ENCODE data around the gene DOCK8.
"Not testable (repeated sequence)": the region's sequence is repeated elsewhere in the genome, so short reads cannot be mapped to it uniquely, and the experiment has no call there.

DOCK8 gene

DNA sequence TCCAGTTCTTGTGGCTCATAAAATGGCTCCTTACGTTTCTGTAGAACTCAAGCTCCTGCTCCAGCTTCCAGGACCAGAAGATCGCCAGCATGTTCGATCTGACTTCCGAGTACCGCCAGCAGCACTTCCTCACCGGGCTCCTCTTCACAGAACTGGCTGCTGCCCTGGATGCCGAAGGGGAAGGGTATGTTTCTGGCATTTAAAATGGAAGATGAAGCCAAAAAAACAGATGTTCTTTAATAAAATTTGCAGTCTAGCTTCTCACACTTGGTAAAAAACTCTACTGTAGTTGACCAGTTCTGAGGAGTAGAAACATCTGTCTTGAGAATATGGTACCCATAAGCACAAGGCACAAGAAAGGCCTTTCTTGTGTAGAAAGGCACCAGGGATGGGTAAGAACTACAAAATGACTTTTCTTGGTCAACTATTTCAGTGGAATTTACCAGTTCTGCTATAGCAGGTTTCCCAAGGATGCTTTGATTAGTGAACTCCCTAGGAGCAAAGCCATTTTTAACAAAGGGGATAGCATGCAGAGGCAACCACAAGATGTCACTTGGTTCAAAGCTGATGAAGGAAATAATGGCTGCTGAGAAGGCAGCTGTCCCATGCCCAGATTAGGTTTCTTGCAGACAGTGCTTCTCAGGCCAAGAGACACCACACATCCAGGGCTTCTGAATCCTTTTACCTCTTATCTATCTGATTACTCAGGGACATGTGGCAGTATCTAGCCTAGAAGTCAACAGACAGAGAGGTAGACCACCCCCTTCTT lies 192.4 kb downstream of the DOCK8 start:
- TF ChIP-seq EZH2 (optimal IDR thresholded peaks at IDR 0.05; ENCODE audit: low read depth, low read length) (no peak), CTCF (IDR thresholded peaks at IDR 0.05; ENCODE audit: low read length) (no peak), EZH2phosphoT487 (IDR thresholded peaks at IDR 0.05; ENCODE audit: low read length) (no peak)

DNA sequence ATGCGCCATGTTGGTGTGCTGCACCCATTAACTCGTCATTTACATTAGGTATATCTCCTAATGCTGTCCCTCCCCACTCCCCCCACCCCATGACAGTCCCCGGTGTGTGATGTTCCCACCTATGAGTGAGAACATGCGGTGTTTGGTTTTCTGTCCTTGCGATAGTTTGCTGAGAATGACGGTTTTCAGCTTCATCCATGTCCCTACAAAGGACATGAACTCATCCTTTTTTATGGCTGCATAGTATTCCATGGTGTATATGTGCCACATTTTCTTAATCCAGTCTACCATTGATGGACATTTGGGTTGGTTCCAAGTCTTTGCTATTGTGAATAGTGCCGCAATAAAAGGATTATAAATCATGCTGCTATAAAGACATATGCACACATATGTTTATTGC lies 195.0 kb downstream of the DOCK8 start:
- not testable (repeated sequence) for H3K4me2 ChIP-seq (ENCODE audit: low read depth, low read length); DNase-seq; H3K9ac ChIP-seq (ENCODE audit: low read length); H3K9me3 ChIP-seq (replicated peaks; ENCODE audit: insufficient read depth, low read length); H2AFZ ChIP-seq (ENCODE audit: low read length); H3K4me3 ChIP-seq (ENCODE audit: low read length); H3K36me3 ChIP-seq (replicated peaks; ENCODE audit: insufficient read depth, low read length); H3K9me2 ChIP-seq (replicated peaks; ENCODE audit: insufficient read depth, low read length); H3K27ac ChIP-seq (ENCODE audit: low read length); H3F3A ChIP-seq (ENCODE audit: insufficient read depth, low read length); H3K27me3 ChIP-seq (replicated peaks; ENCODE audit: insufficient read depth, low read length); H3K79me2 ChIP-seq (ENCODE audit: low read length); H3K4me1 ChIP-seq (ENCODE audit: low read length); H4K20me1 ChIP-seq (ENCODE audit: insufficient read depth, low read length)

More for the DNA sequence above, 192.4 kb downstream of the DOCK8 start:
- no peaks in the 10 kb centered on the region for H3K4me1 ChIP-seq (ENCODE audit: low read length)
- H3K9me3 ChIP-seq (replicated peaks; ENCODE audit: insufficient read depth, low read length), result no peaks in the 10 kb centered on the region
- no peaks in the 10 kb centered on the region for H3K27me3 ChIP-seq (replicated peaks; ENCODE audit: insufficient read depth, low read length)
- H3K4me2 ChIP-seq (ENCODE audit: low read depth, low read length), result no peak overlapping the region
- H3F3A ChIP-seq (ENCODE audit: insufficient read depth, low read length), result no peaks in the 10 kb centered on the region
- H2AFZ ChIP-seq (ENCODE audit: low read length), result no peak overlapping the region
- H3K36me3 ChIP-seq (replicated peaks; ENCODE audit: insufficient read depth, low read length), result no peaks in the 10 kb centered on the region
- H3K4me3 ChIP-seq (ENCODE audit: low read length), result no peak overlapping the region
- no peak overlapping the region for H3K9ac ChIP-seq (ENCODE audit: low read length)
- no peaks in the 10 kb centered on the region for H3K79me2 ChIP-seq (ENCODE audit: low read length)
- DNase-seq, result no peak
- H3K27ac ChIP-seq (ENCODE audit: low read length), result no peak overlapping the region
- H4K20me1 ChIP-seq (ENCODE audit: insufficient read depth, low read length), result no peaks in the 10 kb centered on the region
- H3K9me2 ChIP-seq (replicated peaks; ENCODE audit: insufficient read depth, low read length), result no peaks in the 10 kb centered on the region

DNA sequence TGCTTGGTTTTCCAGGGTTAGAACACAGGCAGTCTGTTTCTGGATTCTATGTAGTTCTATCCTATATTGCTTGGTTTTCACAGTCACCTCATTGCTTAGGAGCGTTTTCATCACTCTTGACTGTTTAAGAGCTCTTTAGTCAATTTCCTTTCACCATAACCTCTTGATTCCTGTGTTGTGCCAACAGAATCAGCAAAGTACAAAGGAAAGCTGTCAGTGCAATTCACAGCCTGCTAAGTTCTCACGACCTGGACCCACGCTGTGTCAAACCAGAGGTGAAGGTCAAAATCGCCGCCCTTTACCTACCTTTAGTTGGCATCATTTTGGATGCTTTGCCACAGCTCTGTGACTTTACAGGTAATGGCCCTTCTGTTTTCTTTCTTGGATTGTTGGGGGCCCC lies 199.9 kb downstream of the DOCK8 start:
- no peak for DNase-seq
- no peaks in the 10 kb centered on the region for H4K20me1 ChIP-seq (ENCODE audit: insufficient read depth, low read length)
- H3K4me3 ChIP-seq (ENCODE audit: low read length), result no peak overlapping the region
- no peak overlapping the region for H3K27ac ChIP-seq (ENCODE audit: low read length)
- no peaks in the 10 kb centered on the region for H3K36me3 ChIP-seq (replicated peaks; ENCODE audit: insufficient read depth, low read length)
- H3F3A ChIP-seq (ENCODE audit: insufficient read depth, low read length), result no peaks in the 10 kb centered on the region
- H3K9me3 ChIP-seq (replicated peaks; ENCODE audit: insufficient read depth, low read length), result no peaks in the 10 kb centered on the region
- H3K9me2 ChIP-seq (replicated peaks; ENCODE audit: insufficient read depth, low read length), result no peaks in the 10 kb centered on the region
- H3K4me1 ChIP-seq (ENCODE audit: low read length), result no peaks in the 10 kb centered on the region
- H2AFZ ChIP-seq (ENCODE audit: low read length), result no peak overlapping the region
- no peaks in the 10 kb centered on the region for H3K79me2 ChIP-seq (ENCODE audit: low read length)
- H3K9ac ChIP-seq (ENCODE audit: low read length), result no peak overlapping the region
- no peak overlapping the region for H3K4me2 ChIP-seq (ENCODE audit: low read depth, low read length)
- no peaks in the 10 kb centered on the region for H3K27me3 ChIP-seq (replicated peaks; ENCODE audit: insufficient read depth, low read length)
- TF ChIP-seq EZH2phosphoT487 (IDR thresholded peaks at IDR 0.05; ENCODE audit: low read length) (no peak), CTCF (IDR thresholded peaks at IDR 0.05; ENCODE audit: low read length) (no peak), EZH2 (optimal IDR thresholded peaks at IDR 0.05; ENCODE audit: low read depth, low read length) (no peak)

- no peaks in the 10 kb centered on the region for H3K79me2 ChIP-seq (ENCODE audit: low read length)
- no peaks in the 10 kb centered on the region for H3K9me3 ChIP-seq (replicated peaks; ENCODE audit: insufficient read depth, low read length)
- no peaks in the 10 kb centered on the region for H3F3A ChIP-seq (ENCODE audit: insufficient read depth, low read length)
- H3K9ac ChIP-seq (ENCODE audit: low read length), result no peak overlapping the region
- no peaks in the 10 kb centered on the region for H4K20me1 ChIP-seq (ENCODE audit: insufficient read depth, low read length)
- H3K36me3 ChIP-seq (replicated peaks; ENCODE audit: insufficient read depth, low read length), result 0 out of 2 replicates have a peak, but pooled peaks cover 3% of the 10 kb centered on the region
- no peaks in the 10 kb centered on the region for H3K9me2 ChIP-seq (replicated peaks; ENCODE audit: insufficient read depth, low read length)
- H3K27me3 ChIP-seq (replicated peaks; ENCODE audit: insufficient read depth, low read length), result no peaks in the 10 kb centered on the region
- no peak for DNase-seq
- no peak overlapping the region for H3K4me2 ChIP-seq (ENCODE audit: low read depth, low read length)
- TF ChIP-seq EZH2 (optimal IDR thresholded peaks at IDR 0.05; ENCODE audit: low read depth, low read length) (no peak), CTCF (IDR thresholded peaks at IDR 0.05; ENCODE audit: low read length) (no peak), EZH2phosphoT487 (IDR thresholded peaks at IDR 0.05; ENCODE audit: low read length) (no peak)
- H3K4me3 ChIP-seq (ENCODE audit: low read length), result no peak overlapping the region
- H2AFZ ChIP-seq (ENCODE audit: low read length), result no peak overlapping the region
- H3K4me1 ChIP-seq (ENCODE audit: low read length), result no peaks in the 10 kb centered on the region
- no peak overlapping the region for H3K27ac ChIP-seq (ENCODE audit: low read length)
Observed at GRCh38 chr9:419571-420171, 205.0 kb downstream of the DOCK8 start.
